Ovary (tissue), 9 donors: ENCODE results near the gene MGA. TPM values are rescaled to one million over a fixed set of nuclear protein-coding genes. Genes with fewer than 3 reads are reported as not detected.

ENCODE experiments used
- DNase-seq, 5 donors: peaks; one replicate each; pipeline ENCODE4 v3.0.0-alpha.2; 2019 to 2020
- H3K27ac ChIP-seq, 2 donors: fragments of 200-600 bp; one replicate each; pipeline versions ENCODE4 v1.5.1 to v1.8.0; 2019 to 2022
- H3K27me3 ChIP-seq: fragments of 200-600 bp; one replicate; pipeline ENCODE4 v1.8.0; 2022
- H3K36me3 ChIP-seq: fragments of 200-600 bp; sonication (generic); one replicate; pipeline ENCODE4 v1.5.1; 2019
- H3K4me1 ChIP-seq: one replicate; pipeline ENCODE4 v1.8.1; 2013; ENCODE audit warnings: mild to moderate bottlenecking, moderate library complexity; ENCODE audit not compliant: insufficient read depth
- H3K4me3 ChIP-seq: fragments of 200-600 bp; sonication (generic); one replicate; pipeline ENCODE4 v1.5.1; 2017
- H3K9me3 ChIP-seq, 2 donors: fragments of 200-600 bp in 1 of 2; sonication (generic) in 1 of 2; one replicate each; pipeline versions ENCODE4 v1.5.1 to v1.8.1; 2013 to 2019; ENCODE audit warnings: mild to moderate bottlenecking in 1 of 2, moderate library complexity in 1 of 2
- CTCF ChIP-seq, 3 donors: fragments of 450-650 bp in 2 of 3; fragments of 200-600 bp in 1 of 3; IDR thresholded peaks; one replicate each; pipeline versions ENCODE4 v1.5.1 to v1.8.0; 2016 to 2022; ENCODE audit warnings: antibody characterized with exemption in 3 of 3, mild to moderate bottlenecking in 1 of 3
- EP300 ChIP-seq: sonication (generic); formaldehyde crosslinking; IDR thresholded peaks from one replicate; pipeline ENCODE4 v1.6.1; 2017; ENCODE audit warnings: antibody characterized with exemption
- POLR2A ChIP-seq: fragments of 450-650 bp; IDR thresholded peaks from one replicate; pipeline ENCODE4 v1.6.1; 2017; ENCODE audit warnings: antibody characterized with exemption, mild to moderate bottlenecking, moderate library complexity
- WGBS, 3 donors: extraction: QIAGEN DNeasy Blood & Tissue Kit in 1 of 3; methylation state at CpG; one replicate each; pipeline versions ENCODE4 v1.1.5 to v1.1.7; 2013 to 2017; 5-methylcytosine and 5-hydroxymethylcytosine counted together
- intact Hi-C, 4 donors: fragments of 100-400 bp; cut with DNase I; formaldehyde crosslinking; loops; one replicate each; pipeline versions ENCODE4 v1.11.0 to v1.15.1; 2022 to 2023
- polyA plus RNA-seq, 2 donors: library from polyadenylated mRNA; stranded (reverse); fragments of 200-250 nt in 1 of 2; fragments of 350-450 nt in 1 of 2; fragmentation: Illumina TruSeq in 1 of 2; extraction: RNeasy Lipid Tissue Mini Kit (QIAGEN cat#74804) in 1 of 2; gene quantifications; one replicate each; pipeline ENCODE4 v1.2.3, GENCODE V29; 2013 to 2014
- total RNA-seq, 7 donors: library from RNA; depleted of rRNA in 2 of 7; stranded (reverse); fragments of >200 nt in 2 of 7; fragmentation: NEBNext Ultra II Directional in 3 of 7; extraction: Animal tissue kit (Norgen Biotek cat#: 25700) in 3 of 7; gene quantifications; one replicate each; pipeline versions ENCODE4 v1.1.0 to v1.2.4, GENCODE V29; 2016 to 2023
- donor health status: DM: no; HTN: no; CAD: no; lungs with moderate emphysema.
- donor health status: DM: no; HTN: no; CAD: no.
- donor health status: Bipolar disorder and iron deficiency.
- donor health status: DM: yes; HTN: yes; CAD: no.
- donor health status: DM: no; HTN: no; CAD: no.
- donor health status: DM: yes; HTN: yes; CAD: no.

Gene MGA
- total and polyA plus RNA-seq, 9 donors: 7.1 to 90.2 (median 60.9) TPM

GRCh38 chr15:41650806-41651205 is 9.4 kb upstream of the MGA start:
- Histone ChIP-seq H3K4me1 (no peaks in the 10 kb centered on the region), H3K27me3 (no peaks in the 10 kb centered on the region), H3K36me3 (no peaks in the 10 kb centered on the region), H3K9me3 (no peaks in the 10 kb centered on the region), H3K27ac (no peak overlapping the region), H3K4me3 (no peak overlapping the region)
- intact Hi-C loops: no loop called here
- DNase-seq: no peak
- WGBS, 3 donors: 74 to 80% (median 78%) methylated on average over 1 of the region's 1 CpG
- TF ChIP-seq POLR2A (no peak), CTCF (IDR thresholded peaks at IDR 0.05) (no peak)

- DNase-seq: no peak
- Histone ChIP-seq H3K9me3 (no peaks in the 10 kb centered on the region), H3K4me3 (no peak overlapping the region), H3K27me3 (no peaks in the 10 kb centered on the region), H3K4me1 (no peaks in the 10 kb centered on the region), H3K27ac (no peak overlapping the region), H3K36me3 (no peaks in the 10 kb centered on the region)
- 88 to 89% (median 89%) methylated on average over 1 of the region's 1 CpG for WGBS, 3 donors
- no peak for TF ChIP-seq POLR2A
- no peak for TF ChIP-seq CTCF (IDR thresholded peaks at IDR 0.05)
- TF ChIP-seq EP300: no peak
- intact Hi-C loops: no loop called here
Measured at GRCh38 chr15:41651373-41651772, 8.8 kb upstream of the MGA start.

- intact Hi-C loops: no loop called here
- no peak overlapping the region for H3K27ac ChIP-seq
- 54 to 58% (median 57%) methylated on average over 3 of the region's 3 CpGs for WGBS, 3 donors
Measured at GRCh38 chr15:41653760-41654159, 6.4 kb upstream of the MGA start.

GRCh38 chr15:41655716-41656115 is 4.5 kb upstream of the MGA start:
- Histone ChIP-seq H3K4me3 (no peak overlapping the region), H3K27me3 (no peaks in the 10 kb centered on the region), H3K9me3 (no peaks in the 10 kb centered on the region), H3K27ac (no peak overlapping the region), H3K36me3 (no peaks in the 10 kb centered on the region), H3K4me1 (peaks cover 5% of the 10 kb centered on the region)
- intact Hi-C loops: no loop called here
- TF ChIP-seq POLR2A (no peak), CTCF (IDR thresholded peaks at IDR 0.05) (no peak), EP300 (no peak)
- DNase-seq: no peak
- WGBS, 3 donors: 93% methylated on average over 4 of the region's 4 CpGs

More at GRCh38 chr15:41653760-41654159, 6.4 kb upstream of the MGA start:
- Histone ChIP-seq H3K4me3 (no peak overlapping the region), H3K36me3 (no peaks in the 10 kb centered on the region), H3K27me3 (no peaks in the 10 kb centered on the region), H3K9me3 (no peaks in the 10 kb centered on the region), H3K4me1 (no peaks in the 10 kb centered on the region)
- TF ChIP-seq CTCF (IDR thresholded peaks at IDR 0.05) (no peak), POLR2A (no peak), EP300 (no peak)
- DNase-seq: no peak

- DNase-seq: no peak
- 73 to 95% (median 79%) methylated on average over 2 of the region's 2 CpGs for WGBS, 3 donors
- TF ChIP-seq POLR2A (no peak), CTCF (IDR thresholded peaks at IDR 0.05) (no peak), EP300 (no peak)
- peaks cover 5% of the 10 kb centered on the region for H3K4me1 ChIP-seq
- no peak overlapping the region for H3K4me3 ChIP-seq
- no peak overlapping the region for H3K27ac ChIP-seq
- no peaks in the 10 kb centered on the region for H3K27me3 ChIP-seq
- H3K36me3 ChIP-seq: no peaks in the 10 kb centered on the region
- intact Hi-C loops: no loop called here
- H3K9me3 ChIP-seq: no peaks in the 10 kb centered on the region
Measured at GRCh38 chr15:41656188-41656587, 4.0 kb upstream of the MGA start.
